HG03439 (cell line): ENCODE results near the gene SLC1A1.
"Not testable (repeated sequence)": the region's sequence is repeated elsewhere in the genome, so short reads cannot be mapped to it uniquely, and the experiment has no call there.

Experiments
- ATAC-seq: cut with Tn5 transposase; IDR thresholded peaks from one replicate; pipeline ENCODE4 v1.9.1; 2021; ENCODE audit warnings: mild to moderate bottlenecking, moderate library complexity; ENCODE audit not compliant: unreplicated experiment

The SLC1A1 gene

GRCh38 chr9:4540425-4540824 lies 50.2 kb downstream of the SLC1A1 start:
- no peak for ATAC-seq

- no peak for ATAC-seq
Observed at GRCh38 chr9:4541281-4541680, 51.0 kb downstream of the SLC1A1 start.

- no peak for ATAC-seq
Observed at GRCh38 chr9:4541856-4542255, 51.6 kb downstream of the SLC1A1 start.

DNA sequence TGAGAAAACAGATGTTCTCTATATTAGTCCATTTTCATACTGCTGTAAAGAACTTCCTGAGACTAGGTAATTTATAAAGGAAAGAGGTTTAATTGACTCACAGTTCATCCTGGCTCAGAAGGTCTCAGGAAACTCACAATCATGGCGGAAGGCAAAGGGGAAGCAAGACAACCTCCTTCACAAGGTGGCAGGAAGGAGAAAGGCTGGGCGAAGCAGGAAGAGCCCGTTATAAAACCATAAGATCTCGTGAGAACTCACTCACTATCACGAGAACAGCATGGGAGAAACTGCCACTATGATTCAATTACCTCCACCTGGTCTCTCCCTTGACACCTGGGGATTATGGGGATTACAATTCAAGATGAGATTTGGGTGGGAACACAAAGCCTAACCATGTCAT lies 54.4 kb downstream of the SLC1A1 start:
- not testable (repeated sequence) for ATAC-seq

- ATAC-seq: no peak
Observed at GRCh38 chr9:4547016-4547415, 56.7 kb downstream of the SLC1A1 start.

DNA sequence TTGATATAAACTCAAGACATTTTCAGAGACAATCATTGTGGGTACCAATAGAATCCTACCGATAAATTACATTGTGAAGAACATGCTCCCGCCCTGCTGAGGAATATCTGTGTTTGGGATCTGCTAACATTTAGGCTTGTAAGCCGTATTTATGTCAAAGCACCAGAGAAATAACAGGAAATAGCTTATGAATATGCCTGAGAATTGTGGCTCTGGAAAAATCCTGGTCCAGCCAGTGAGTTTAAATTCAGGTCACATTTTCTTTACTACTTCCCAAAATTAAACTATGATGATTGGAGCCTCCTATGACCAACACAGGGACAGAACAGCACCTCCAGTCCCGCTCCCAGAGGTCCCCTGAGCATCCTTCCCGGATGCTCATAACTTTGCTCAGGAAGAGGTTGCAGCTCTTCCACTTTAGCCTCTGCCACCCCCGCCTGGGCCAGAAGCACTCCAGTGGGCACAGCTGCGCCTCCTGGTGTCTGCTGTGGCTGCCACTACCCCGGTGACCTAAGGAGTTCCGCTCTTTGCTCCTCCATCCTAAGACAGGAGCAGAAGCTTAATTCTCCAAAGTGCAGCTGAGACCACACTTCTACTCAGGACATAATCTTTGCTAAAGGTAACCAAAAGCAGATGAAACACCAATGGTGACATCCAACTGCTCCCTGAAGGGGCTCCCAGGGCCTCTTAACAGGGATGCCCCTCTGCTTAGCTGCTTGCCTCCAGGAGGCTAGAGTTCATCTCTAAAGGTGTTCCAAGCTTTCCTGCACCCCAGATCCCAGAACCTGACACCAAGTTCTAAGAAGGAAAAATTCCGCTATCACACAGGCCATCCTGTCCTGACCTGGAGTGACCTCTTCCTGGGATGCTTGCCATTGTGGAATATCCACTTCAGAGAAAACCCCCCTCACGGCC lies 58.8 kb downstream of the SLC1A1 start:
- no peak for ATAC-seq

DNA sequence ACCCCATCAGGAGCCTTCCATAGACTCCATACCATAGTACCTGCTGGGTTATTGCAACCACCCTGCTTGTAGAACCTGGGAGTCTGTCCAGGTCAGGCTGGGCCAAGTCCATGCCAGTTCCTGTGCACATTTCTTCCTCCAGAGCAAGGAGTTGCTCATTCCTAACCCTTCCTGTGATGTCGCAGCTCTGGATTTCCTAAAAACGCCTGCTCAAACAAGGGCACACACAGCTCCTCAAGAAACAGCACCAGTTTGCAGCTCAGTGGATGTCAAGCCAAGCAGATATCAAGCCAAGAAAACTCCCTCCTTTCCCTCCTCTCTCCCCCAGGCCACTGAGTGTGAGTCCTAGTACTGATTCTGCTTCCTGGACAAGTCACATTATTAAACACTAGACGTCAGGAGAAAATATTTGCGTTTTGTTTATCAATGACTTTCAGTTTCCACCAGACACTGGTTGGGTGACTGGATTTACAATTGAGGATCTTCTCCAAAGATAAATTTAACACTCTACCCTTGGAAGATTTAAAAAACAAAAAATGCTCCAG lies 59.6 kb downstream of the SLC1A1 start:
- no peak for ATAC-seq

DNA sequence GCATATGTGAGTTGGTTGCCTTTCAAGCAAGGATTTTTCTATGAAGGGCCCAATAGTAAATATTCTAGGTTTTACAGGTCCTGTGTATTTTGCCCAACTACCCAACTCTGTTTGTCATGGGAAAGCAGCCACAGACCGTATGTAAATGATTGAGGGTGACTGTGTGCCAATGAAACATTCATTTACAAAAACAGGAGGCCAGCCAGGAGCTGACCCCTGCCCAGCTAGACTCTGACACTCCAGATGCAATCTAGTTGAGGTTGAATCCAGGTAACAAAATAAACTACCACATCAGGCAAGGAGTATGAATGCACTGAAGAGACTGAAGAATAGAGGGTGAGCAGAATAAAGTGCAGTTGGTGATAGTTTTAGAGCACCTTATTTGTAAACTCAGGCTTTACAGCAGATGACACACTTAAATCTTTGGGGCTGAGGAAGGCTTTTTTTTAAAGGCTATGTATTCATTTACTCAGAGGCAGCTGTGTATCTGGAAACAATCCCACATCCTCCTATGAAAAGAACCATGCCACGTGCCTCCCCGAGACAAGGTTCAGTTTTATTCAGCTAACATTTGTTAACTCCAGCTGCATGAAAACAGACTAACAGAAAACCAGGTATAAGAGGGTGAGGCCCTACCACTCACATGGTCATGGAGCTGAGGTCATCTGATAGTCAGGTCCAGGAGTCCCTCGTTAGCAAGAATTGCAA lies 60.7 kb downstream of the SLC1A1 start:
- no peak for ATAC-seq

DNA sequence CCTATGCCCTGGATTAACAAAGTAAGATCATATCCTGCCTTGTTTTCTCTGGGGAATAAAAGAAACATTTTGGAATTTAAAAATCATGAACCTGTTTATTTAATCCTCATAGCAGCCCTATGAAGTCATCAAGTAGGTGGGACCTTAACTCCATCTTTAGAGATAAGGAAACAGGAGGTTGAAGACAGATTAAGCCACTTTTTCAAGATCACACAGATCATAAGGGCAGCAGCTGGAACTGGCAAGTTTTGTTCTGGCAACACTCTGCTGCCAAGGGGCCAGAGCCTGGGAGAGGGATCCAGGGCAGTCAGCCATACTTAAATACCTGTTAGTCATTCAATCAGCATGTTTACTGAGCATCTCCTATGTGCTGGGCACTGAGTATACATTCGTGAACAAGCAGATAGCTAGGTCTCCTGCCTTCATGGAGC lies 63.7 kb downstream of the SLC1A1 start:
- no peak for ATAC-seq

DNA sequence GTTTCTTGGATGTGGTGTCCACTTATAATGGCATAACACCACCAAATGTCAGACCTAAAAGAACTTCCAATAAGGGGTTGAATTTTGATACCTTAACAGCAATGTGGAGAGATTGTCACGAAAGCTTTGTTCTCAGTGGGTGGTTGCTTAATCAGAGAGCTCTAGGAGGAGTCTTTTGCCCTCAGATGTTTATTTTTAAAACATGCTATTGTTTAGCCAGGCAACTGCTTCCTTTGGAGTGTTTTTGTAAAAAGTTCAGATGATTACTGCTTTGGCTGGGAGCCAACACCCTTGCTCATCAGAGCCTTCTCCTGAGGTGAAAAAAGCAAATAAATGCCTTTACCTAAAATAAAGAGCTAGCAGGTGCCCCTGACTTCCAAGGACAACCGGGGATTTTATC lies 65.0 kb downstream of the SLC1A1 start:
- no peak for ATAC-seq

DNA sequence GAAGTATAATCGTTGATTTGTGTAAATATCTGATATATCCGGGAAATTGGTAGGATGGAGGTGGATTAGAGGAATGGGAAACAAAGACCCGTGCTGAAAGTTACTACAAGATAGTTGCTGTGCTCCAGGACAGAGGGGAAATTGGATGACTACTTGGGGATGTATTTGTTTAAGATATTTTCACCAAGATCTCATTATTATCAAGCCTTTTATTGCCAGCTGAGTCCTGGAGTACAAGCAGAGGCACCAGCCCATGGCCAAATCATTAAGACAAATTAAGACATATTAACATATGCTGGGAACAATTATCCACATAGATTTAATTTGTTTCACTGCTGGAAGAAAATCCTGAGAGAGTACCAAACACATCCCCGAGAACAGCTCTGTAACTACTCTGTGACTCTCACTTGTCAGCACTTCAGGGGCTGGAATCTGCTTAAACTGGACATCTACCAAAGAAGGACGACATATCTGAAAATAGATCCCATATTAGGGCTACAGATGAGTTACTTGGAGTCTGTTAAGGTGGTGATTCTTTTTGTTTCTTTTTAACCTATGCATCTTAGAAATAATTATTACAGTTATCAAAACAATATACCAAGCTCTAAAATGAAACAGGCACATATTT lies 68.2 kb downstream of the SLC1A1 start:
- no peak for ATAC-seq

DNA sequence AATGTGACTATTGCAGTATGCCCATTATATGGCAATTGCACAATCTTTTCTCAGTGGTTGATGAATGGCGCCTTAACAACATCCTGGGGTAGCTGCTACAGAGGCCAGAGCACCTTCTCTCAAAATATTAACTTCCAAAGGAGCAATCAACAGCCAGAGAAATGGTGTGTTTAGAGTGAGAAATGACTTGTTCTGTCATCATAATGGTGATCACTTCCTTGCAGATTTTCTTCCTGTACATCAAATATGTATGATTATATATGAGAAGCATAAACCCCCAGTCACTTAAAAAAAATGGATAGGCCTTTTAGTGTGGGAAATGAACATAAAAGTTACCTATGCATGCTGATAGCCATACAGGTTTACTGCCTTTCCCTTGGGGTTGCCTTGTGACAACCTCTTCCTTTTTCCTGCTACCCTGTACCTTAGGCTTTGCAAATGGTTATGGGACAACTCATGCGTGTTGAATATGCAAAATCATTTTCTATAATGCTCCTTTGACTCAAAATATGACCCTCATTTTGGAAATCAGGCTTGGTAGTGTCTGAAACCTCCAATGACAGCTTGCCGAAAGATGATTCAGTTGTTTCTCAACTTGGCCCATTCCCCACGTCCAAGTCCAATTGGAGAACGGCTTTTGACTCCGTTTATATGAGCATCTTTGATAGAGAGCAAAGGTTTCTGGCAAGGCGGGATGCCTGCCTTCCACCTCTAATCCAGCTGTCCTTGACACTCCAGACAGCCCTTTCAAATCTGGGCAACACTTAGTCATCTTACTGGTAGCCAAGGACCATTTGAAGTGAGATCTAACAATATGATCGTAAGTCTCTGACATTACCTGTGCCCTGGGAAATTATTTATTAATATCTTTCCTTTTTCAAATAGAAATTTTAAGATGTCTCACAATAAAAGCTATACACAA lies 69.3 kb downstream of the SLC1A1 start:
- peak; percentile 68 for ATAC-seq

DNA sequence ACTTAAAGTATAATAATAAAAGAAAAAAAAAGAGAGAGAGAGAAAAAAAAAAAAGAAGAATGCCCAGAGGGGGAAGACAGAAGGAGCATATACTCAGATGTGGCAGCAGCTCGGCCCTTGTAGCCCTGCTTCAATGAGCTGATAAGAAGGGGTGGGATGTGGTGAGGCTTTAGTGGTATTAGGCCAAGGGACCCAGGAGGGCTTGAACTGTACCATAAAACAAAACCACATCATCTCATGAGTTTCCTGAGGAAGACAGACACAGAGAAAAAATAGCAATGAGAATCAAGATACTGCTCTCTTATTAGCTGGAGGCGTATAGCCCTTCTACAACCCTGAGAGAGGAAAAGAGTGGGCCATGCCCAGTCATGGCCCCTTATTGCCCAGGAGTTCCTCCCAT lies 72.8 kb downstream of the SLC1A1 start:
- no peak for ATAC-seq

DNA sequence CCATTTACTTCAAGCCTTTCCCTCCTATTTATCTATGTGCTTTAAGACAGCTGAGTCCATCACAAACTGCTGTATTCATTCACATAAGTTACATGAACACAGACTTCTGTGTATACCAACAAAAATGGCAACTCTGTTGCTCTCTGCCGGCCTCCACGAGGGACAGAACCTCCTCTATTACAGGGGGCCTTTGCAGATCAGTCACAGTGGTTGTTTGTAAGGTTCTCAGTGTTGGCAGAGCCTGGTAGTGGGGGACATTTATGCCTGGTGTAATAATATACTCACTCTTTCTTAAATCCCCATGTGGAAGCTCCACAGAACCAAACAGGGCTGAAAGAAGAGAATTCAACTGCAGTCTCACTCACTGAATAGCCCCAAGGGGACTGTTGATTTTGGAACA lies 76.5 kb downstream of the SLC1A1 start:
- ATAC-seq: no peak

GRCh38 chr9:4567601-4568000 lies 77.3 kb downstream of the SLC1A1 start:
- no peak for ATAC-seq

GRCh38 chr9:4569101-4569500 lies 78.8 kb downstream of the SLC1A1 start:
- ATAC-seq: no peak

DNA sequence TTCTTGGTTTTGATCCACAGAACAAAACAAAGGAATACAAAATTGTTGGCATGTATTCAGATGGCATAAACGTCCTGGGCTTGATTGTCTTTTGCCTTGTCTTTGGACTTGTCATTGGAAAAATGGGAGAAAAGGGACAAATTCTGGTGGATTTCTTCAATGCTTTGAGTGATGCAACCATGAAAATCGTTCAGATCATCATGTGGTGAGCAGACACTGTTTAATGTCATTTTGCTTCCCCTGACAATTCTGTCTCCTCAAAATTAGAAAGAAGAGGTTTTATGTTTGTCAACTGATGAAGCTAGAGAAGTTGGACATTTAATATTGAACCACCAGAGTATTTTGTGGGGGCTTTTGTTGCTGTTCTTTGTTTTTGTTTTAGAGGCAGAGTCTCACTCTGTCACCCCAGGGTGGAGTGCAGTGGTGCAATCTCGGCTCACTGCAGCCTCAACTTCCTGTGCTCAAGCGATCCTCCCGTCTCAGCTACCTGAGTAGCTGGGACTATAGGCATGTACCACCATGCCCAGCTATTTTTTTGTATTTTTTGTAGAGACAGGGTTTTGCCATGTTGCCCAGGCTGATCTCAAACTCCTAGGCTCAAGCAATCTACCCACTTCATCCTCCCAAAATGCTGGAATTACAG lies 82.0 kb downstream of the SLC1A1 start:
- ATAC-seq: no peak

DNA sequence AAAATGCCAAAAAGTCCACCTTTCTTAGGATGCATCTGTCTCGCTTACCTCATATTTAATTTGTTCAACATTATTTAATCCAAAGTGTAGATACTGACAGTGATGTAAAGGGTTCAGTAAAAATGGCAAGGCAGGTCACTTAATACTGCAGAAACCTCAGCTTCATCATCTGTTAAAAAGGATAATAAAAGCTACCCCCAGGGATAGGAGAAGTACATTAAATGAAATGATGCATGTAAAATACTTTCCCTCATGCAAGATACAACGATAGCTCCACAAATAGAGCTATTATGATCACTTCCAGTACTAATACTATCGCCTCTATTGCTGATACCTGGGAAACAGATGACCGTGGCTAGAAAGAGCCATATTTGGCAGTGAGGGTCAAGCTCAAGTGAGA lies 82.9 kb downstream of the SLC1A1 start:
- no peak for ATAC-seq

DNA sequence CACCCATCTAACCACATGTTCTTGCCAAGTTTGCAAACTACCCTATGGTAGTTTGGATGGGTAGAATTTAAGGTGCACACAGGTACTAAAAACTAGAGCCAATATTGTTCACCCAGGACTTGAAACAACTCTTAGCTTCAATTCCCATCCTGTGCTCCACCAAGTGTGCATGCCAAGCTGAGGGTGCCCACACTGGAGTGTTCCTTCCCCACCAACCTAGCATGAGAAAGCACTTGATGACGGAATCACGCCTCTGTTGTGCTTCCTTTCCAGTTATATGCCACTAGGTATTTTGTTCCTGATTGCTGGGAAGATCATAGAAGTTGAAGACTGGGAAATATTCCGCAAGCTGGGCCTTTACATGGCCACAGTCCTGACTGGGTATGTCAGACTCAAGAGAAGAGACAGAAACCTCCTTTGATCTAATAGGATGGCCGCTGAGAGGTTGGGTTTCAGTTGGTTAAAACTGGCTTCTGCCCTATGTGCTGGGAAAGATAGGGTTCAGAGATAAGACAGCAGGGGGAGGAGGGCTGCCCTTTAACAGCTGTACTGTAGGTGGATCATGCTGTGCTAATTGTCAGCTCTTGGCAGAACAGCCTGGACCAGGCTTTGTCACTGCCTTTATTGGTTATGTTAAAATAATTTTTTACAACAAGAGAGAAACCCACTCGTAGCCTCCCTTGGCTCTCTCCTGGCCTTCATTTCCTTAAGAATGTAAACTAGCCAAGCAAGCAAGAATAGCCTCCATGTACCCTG lies 83.5 kb downstream of the SLC1A1 start:
- no peak for ATAC-seq
